Eye (tissue), 1 donor: Measurements from ENCODE around the gene HDAC7.

Experiments used
- DNase-seq: peaks from one replicate; pipeline ENCODE4 v3.0.0-alpha.2; 2015

HDAC7 gene

DNA sequence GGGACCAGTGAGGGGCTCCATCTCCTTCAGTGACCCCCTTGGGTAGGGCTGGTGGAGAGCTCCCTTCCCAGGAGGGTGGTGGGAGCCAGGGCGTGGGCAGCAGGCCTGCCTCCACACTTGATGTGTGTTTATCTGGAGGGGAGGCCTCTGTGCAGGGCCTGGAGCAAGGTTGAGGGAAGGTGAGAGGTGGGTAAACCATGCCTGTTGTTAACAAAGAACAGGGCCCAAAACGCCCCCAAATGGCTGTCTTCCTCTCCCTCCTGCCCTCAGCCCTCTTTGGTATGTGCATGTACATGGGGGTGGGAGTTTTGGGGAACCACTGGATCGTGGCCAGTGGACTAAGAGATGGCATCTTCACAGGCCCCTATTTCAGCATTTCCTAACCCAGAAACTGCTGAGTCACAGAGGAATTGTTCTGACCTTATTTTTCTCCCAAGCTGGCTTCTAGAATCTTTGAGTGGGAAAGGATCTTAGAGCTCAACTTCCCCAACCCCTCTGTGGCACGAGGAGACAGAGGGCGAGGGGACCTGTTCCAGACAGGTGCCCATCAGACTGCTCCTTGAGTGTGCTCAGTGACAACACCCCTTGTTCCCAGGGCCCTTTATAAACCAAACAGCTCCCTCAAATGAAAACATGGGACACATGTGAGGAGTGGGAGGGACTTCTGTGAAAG is 43.1 kb downstream of the HDAC7 start:
- no peak for DNase-seq

GRCh38 chr12:47775100-47775911 is 44.4 kb downstream of the HDAC7 start:
- DNase-seq, result no peak

DNA sequence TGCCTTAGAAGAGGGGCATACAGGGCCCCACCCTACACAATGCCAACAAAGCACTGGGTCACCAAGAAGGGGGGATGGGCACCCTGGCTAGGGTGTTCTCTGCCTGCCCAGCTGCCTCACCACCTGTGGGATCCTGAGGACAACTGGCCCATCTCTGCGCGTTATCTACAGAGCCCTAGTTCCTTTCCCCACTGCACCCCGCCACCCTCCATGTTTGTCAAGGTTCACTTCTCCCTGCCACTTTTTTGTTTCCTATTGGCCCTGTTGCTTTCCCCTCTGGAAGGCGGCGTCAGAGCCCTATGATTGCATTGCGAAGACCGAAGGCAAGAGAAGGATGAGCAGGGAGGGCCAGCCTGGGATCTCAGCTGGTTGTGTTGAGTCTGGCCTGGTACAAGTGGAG is 45.0 kb downstream of the HDAC7 start:
- DNase-seq, result no peak

DNA sequence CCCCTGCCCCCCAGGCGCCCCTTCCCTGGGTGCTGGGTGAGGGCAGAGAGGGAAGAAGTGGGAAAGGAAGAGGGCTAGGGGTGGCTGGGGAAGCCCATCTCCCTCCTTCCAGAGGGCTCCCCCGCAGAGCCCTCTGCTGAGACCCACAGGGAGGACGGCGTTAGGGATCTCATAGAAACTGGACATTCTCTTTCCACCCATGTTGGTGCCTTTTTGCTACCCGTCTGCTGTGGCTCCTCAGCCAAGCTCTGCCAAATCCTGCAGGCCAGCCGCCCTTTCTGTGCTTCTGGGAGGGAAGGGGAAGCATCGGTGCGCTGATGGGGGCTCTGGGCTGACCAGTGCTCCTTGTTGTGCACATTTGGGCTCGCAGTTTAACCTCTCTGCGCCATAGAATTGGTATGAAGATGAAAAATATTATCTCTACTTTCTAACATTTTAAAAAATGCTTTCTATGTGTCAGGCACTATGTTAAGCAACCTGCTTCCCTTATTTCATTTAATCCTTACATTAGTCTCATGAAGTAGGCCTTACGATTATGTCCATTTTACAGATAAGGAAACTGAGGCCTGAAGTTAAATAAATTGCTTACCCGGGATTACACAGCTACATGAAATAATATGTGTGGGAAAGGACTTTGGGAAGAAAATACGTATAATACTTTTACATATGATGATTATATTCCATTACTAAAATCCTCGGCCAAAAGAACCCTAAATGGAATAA is 45.7 kb downstream of the HDAC7 start:
- DNase-seq, result no peak

GRCh38 chr12:47773062-47773857 is 46.4 kb downstream of the HDAC7 start, which contains the start of gene SLC48A1:
Gene SLC48A1, plus strand, starts transcription at chr12:47773238. Its CDS starts 67 bp downstream, at chr12:47773305.
- peak; percentile 89 for DNase-seq

GRCh38 chr12:47772738-47773061 is 47.0 kb downstream of the HDAC7 start:
- no peak for DNase-seq

DNA sequence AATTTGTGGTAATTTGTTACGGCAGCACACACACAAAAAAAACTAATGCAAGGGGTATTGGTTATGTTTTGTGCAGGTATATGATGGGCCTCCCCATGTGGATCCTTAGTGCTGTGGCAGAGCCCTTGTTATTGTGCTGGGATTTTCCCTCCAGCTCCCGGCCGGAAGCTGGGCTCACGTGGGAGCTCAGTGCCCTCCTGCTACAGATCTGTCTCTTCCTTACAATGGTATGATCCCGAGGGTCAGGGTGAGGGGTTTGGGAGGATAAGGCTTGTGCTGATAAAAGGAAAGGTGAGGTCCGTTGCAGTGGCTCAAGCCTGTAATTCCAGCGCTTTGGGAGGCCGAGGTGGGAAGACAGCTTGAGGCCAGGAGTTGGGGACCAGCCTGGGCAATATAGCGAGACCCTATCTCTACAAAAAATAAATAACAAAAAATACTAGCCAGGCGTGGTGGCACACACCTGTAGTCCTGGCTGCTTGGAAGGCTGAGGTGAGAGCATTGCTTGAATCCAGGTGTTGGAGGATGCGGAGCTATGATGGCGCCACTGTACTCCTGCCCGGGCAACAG is 47.5 kb downstream of the HDAC7 start:
- no peak for DNase-seq

- no peak for DNase-seq
Measured at GRCh38 chr12:47771304-47771703, 48.4 kb downstream of the HDAC7 start.

DNA sequence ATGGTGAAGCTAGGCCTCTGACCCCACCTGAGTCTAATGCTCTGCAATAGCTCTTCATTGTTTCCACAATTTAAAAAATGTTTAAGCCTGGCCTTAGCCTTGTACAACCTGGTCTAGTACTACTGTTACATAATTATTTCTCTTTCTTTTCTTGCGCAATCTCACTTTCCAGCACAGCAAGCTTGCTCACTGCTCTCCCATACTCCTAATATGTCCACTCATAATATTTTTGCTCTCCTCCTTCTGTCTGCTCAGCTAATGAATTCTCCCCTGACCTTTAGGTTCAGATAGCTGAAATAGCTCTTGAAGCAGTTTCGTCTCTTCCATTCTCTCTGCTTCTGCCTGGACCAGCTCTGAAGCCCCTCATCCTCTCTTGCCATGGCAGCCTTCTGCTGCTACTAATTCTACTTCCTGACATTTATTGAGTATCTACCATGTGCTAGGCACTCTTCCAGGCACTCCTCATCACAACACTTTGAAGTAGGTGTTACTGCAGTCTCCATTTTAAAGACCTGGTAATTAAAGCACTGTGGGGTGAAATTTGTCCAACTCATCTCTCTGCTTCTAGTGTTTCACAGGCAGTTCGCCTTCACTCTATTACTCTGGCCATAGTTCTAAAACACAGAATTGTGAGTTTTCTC is 49.5 kb downstream of the HDAC7 start:
- DNase-seq, result no peak

DNA sequence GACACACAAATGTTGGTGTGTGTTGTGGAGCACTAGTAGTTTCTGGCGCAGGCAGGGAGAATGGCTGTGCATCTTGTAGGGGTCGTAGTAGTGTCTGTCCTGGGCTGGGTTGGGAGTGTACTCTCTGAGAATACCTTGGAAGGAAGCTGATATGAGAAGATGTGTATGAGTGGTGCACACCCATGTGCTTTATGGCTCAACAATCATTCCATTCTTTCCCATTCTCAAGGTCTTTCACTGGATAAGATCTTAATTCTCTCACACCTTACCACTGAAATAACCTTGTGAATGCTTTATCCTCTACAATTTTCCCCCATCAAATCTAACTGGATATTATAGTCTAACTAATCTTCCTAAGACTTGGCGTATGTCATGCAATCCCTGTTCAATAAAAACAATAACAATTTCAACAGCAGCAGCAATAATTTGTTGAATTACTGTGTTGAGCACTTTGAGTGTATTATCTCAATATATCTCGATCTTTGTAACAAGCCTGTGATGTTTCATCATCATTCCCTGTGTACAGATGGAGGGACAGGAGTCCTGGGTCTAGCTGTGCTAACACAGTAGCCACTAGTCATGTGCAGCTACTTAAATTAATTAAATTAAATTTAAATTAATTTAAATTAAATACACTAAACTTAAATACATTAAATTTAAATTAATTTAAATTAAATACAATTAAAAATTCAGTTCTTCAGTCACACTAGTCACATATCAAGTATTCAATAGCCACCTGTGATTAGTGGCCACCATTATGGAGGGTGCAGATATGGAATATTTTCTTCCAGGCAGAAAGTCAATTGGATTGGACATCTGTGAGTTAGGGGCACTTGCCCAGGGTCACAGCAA is 50.2 kb downstream of the HDAC7 start:
- DNase-seq, result no peak

DNA sequence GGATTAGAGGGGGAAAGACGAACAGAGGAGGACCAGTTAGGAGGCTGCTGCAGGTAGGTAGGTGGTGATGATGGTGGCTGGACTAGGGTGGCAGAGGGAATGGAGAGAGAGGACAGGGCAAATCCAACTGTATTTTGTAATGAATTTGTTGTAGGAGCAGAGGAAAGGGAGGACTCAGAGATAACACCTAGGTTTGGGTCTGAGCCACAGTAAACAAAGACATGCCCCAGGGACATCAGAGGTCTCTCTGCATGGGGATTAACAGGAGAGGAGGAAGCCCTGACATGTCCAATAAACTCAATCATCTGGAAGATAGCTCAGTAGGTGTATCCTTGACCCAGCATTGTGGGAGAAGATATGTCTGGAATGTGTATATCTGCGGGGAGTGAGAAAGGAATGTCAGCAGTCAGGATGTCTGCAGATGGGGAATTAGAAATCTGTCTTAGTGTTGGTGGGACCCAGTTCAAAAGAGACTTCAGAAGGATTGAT is 51.3 kb downstream of the HDAC7 start:
- peak; percentile 72 for DNase-seq

- no peak for DNase-seq
Measured at GRCh38 chr12:47767216-47767724, 52.4 kb downstream of the HDAC7 start.

GRCh38 chr12:47766502-47767215 is 53.0 kb downstream of the HDAC7 start:
- no peak for DNase-seq

- no peak for DNase-seq
Measured at GRCh38 chr12:47763481-47764346, 56.0 kb downstream of the HDAC7 start.

DNA sequence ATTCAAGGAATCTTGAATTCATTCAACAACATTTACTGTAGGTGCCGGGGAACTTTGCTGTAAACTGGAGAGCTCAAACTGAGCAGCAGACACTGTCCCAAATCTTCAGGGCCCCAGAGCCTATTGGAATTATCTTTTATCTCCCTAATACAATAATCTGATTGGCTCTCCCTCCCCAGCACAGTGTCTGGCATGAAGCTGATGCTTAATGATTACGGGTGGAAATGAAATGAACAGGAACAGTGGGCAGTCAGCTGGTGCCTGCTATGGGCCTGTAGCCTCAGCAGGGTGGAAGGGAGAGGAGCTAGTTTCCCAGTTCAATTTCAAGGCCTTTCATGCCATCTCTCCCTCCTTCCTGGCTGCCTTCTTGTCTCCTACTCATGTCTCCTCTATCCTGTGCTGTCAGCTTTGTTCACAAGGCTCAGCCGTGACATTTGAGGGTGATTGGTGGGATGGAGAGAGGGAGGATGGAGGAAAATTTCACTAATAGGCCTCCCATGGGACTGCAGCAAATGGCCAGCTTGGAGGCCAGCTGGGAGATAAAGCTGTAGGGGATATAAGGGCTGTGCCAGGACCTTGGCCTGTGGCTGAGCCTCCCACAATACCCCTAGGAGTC is 56.7 kb downstream of the HDAC7 start:
- DNase-seq, result peak; percentile 66

DNA sequence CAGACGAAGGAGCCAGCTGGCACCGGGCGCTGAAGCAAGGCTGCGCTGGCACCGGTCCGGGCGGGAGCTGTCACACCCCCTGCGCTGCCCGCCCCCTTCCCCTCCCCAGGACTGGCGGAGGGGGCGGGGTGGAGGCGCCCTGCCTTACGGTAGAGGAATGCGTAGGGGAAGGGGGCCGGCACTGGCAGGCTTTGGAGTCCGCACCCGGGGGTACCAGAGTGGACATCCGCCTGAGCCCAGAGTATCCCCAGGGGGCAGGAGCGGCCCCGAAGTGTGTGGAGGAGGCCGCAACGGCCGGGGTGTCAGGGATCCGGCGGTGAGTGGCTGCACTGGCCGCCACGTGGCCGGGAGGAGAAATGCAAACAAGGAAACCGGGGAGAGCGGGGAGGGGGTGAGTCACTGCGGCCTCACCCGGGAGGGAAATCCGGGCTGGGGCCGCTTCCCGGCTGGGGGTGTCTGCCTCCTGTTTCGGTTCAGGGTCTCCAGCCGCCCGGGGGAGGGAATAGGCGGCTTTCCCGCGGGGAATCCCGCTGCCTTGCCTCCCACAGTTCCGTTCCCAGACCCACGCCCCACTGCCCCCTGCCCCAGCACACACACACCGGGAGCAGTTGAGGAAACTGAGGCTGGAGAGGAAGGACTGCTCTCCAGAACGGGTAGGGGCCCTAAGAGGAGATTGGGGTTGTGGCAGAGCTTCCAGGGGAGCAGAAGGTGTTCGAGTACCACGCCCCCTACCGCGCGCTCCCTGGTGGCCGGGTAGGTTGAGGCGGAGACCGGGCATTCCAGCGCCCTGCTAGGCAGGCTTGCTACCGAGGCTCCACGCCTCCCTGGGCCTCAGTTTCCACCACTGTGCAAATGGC is 60.6 kb downstream of the HDAC7 start, which contains the start of gene RAPGEF3:
RAPGEF3 (minus strand) TSS at position 47 of the 857 bp plus-strand sequence. CDS start 324 bp downstream, outside the sequence.
- peak; percentile 89 for DNase-seq

GRCh38 chr12:47758584-47758833 is 61.2 kb downstream of the HDAC7 start:
- no peak for DNase-seq
